HCT116 (cell line): Measurements from ENCODE around the gene TRERF1. TPM values are rescaled to one million over a fixed set of nuclear protein-coding genes. Genes with fewer than 3 reads are reported as not detected.

Source experiments
- ATAC-seq: fragments of 200-7000 bp; cut with Tn5 transposase; 2 replicates; pipeline ENCODE4 v1.9.1; 2020; ENCODE audit warnings: mild to moderate bottlenecking, moderate library complexity
- BruUV-seq: library from RNA; stranded (reverse); fragments of 400-500 nt; replicated peaks from 2 replicates; lab custom pipeline; 2021; lab: Mats Ljungman, UMichigan
- CTCF ChIA-PET: fragments of 300-600 bp; sonication (Branson Sonifier 250); formaldehyde crosslinking; loops from one replicate; lab custom pipeline; 2021; ENCODE audit warnings: antibody characterized with exemption; lab: Charles Lee
- POLR2A ChIA-PET: fragments of 300-600, 350-600 bp; sonication (Branson Sonifier 250); formaldehyde crosslinking; loops from one replicate; lab custom pipeline; 2021; ENCODE audit warnings: antibody characterized with exemption; lab: Charles Lee
- RAD21 ChIA-PET, 2 experiments: fragments of 300-600 bp; sonication (Branson Sonifier 250); formaldehyde crosslinking; loops; one replicate each; lab custom pipeline; 2023; ENCODE audit warnings: low total read pairs in 2 of 2; ENCODE audit not compliant: uncharacterized antibody in 2 of 2, unreplicated experiment in 2 of 2, low non-redundant PET in 1 of 2; lab: Charles Lee
- DNase-seq: peaks from one replicate; pipeline ENCODE4 v3.0.0-alpha.2; 2010; ENCODE audit warnings: low read depth, low spot score
- H2AFZ ChIP-seq: fragments of 200-600 bp; shearing (Covaris generic), sonication (generic); 2 replicates; pipeline ENCODE4 v1.6.1; 2017; ENCODE audit warnings: low read depth, mixed run types, mixed read lengths, antibody characterized with exemption, low read length; ENCODE audit not compliant: poor library complexity, severe bottlenecking
- H3K27ac ChIP-seq: 2 replicates; pipeline ENCODE4 v1.5.1; 2012; ENCODE audit warnings: low read depth, low read length
- H3K27me3 ChIP-seq: fragments of 200-600 bp; sonication (generic); 2 replicates; pipeline ENCODE4 v1.6.1; 2016; ENCODE audit warnings: mixed run types, low read length, mixed read lengths; ENCODE audit not compliant: insufficient read depth
- H3K36me3 ChIP-seq, 2 experiments: fragments of 200-500 bp in 1 of 2; fragments of 200-600 bp in 1 of 2; sonication (Bioruptor generic) in 1 of 2; sonication (generic) in 1 of 2; 2 replicates each; pipeline versions ENCODE4 v1.5.1 to v1.6.1; 2014 to 2016; ENCODE audit warnings: low read length in 2 of 2, inconsistent platforms in 1 of 2, mixed read lengths in 1 of 2, mixed run types in 1 of 2; ENCODE audit not compliant: insufficient read depth in 2 of 2, control insufficient read depth in 1 of 2
- H3K4me1 ChIP-seq, 2 experiments: fragments of 200-600 bp in 1 of 2; sonication (generic) in 1 of 2; 2 replicates each; pipeline versions ENCODE4 v1.5.1 to v1.6.1; 2012 to 2017; ENCODE audit warnings: low read length in 2 of 2, inconsistent platforms in 1 of 2, mild to moderate bottlenecking in 1 of 2, mixed read lengths in 1 of 2, mixed run types in 1 of 2, moderate library complexity in 1 of 2; ENCODE audit not compliant: insufficient read depth in 2 of 2, control insufficient read depth in 1 of 2
- H3K4me2 ChIP-seq: fragments of 200-600 bp; sonication (generic); 2 replicates; pipeline ENCODE4 v1.6.1; 2017; ENCODE audit warnings: mixed run types, low read length, mixed read lengths
- H3K4me3 ChIP-seq, 2 experiments: fragments of 200-600 bp in 1 of 2; sonication (generic) in 1 of 2; replicated peaks in 1 of 2; 2 replicates each; pipeline ENCODE4 v1.5.1; 2011 to 2016; ENCODE audit warnings: low read length in 2 of 2, control low read depth in 1 of 2, low read depth in 1 of 2, mild to moderate bottlenecking in 1 of 2, mixed read lengths in 1 of 2, mixed run types in 1 of 2
- H3K79me2 ChIP-seq: fragments of 200-600 bp; sonication (generic); 2 replicates; pipeline ENCODE4 v1.6.1; 2017; ENCODE audit warnings: mild to moderate bottlenecking, mixed run types, low read length, moderate library complexity, mixed read lengths; ENCODE audit not compliant: insufficient read depth
- H3K9ac ChIP-seq: fragments of 200-600 bp; sonication (generic); 2 replicates; pipeline ENCODE4 v1.6.1; 2016; ENCODE audit warnings: low read length, mixed read lengths
- H3K9me2 ChIP-seq: fragments of 200-600 bp; sonication (generic), shearing (Covaris generic); 2 replicates; pipeline ENCODE4 v1.6.1; 2017; ENCODE audit warnings: mixed run types, mild to moderate bottlenecking, moderate library complexity; ENCODE audit not compliant: insufficient read depth
- H3K9me3 ChIP-seq, 2 experiments: fragments of 200-500 bp in 1 of 2; fragments of 200-600 bp in 1 of 2; sonication (Bioruptor generic) in 1 of 2; sonication (generic) in 1 of 2; 2 replicates each; pipeline ENCODE4 v1.6.1; 2014 to 2017; ENCODE audit warnings: low read length in 2 of 2, mixed read lengths in 2 of 2, inconsistent platforms in 1 of 2, low read depth in 1 of 2, mild to moderate bottlenecking in 1 of 2, mixed run types in 1 of 2, moderate library complexity in 1 of 2; ENCODE audit not compliant: control insufficient read depth in 1 of 2, insufficient read depth in 1 of 2
- H4K20me1 ChIP-seq: fragments of 200-600 bp; sonication (generic), shearing (Covaris generic); 2 replicates; pipeline ENCODE4 v1.6.1; 2017; ENCODE audit warnings: mixed run types, mild to moderate bottlenecking, moderate library complexity; ENCODE audit not compliant: insufficient read depth
- CBX3 ChIP-seq: IDR thresholded peaks from 2 replicates; pipeline ENCODE4 v1.6.1; 2012; ENCODE audit warnings: low read depth
- EZH2phosphoT487 ChIP-seq: fragments of 200-600 bp; IDR thresholded peaks from 2 replicates; pipeline ENCODE4 v1.6.1; 2018; ENCODE audit warnings: antibody characterized with exemption, borderline replicate concordance
- FOSL1 ChIP-seq: IDR thresholded peaks from 2 replicates; pipeline ENCODE4 v1.6.1; 2012; ENCODE audit warnings: low read depth
- JUND ChIP-seq: IDR thresholded peaks from 2 replicates; pipeline ENCODE4 v1.6.1; 2012
- SIN3A ChIP-seq: IDR thresholded peaks from 2 replicates; pipeline ENCODE4 v1.6.1; 2012; ENCODE audit warnings: low read depth
- SRF ChIP-seq: IDR thresholded peaks from 2 replicates; pipeline ENCODE4 v1.6.1; 2012; ENCODE audit warnings: low read depth
- TCF7L2 ChIP-seq: IDR thresholded peaks from 2 replicates; pipeline ENCODE4 v1.7.0; 2011; ENCODE audit warnings: borderline replicate concordance, inconsistent platforms; ENCODE audit not compliant: insufficient read depth, insufficient read length; ENCODE audit errors: extremely low read depth
- ZNF274 ChIP-seq: fragments of 200-500 bp; sonication (Bioruptor generic); IDR thresholded peaks from 2 replicates; pipeline ENCODE4 v1.6.1; 2014; ENCODE audit warnings: mild to moderate bottlenecking, low read depth, low read length, inconsistent platforms
- intact Hi-C: fragments of 100-400 bp; cut with micrococcal nuclease; formaldehyde crosslinking; loops from 2 replicates; pipeline ENCODE4 v1.10.0; 2022
- total RNA-seq: library from RNA; stranded (reverse); gene quantifications from one replicate; pipeline ENCODE4 v1.2.1, GENCODE V29; 2021; ENCODE audit not compliant: unreplicated experiment
- TF ChIP-seq, protein P1 (sequence below): IDR thresholded peaks from 2 replicates; pipeline ENCODE4 v1.6.1; 2012

The TRERF1 gene
- total RNA-seq, 1 experiment from 2014 or later: 12.4 TPM

GRCh38 chr6:42179261-42179944 is 272.3 kb downstream of the TRERF1 start (continued):
- TF ChIP-seq, protein P1, sequence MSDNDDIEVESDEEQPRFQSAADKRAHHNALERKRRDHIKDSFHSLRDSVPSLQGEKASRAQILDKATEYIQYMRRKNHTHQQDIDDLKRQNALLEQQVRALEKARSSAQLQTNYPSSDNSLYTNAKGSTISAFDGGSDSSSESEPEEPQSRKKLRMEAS: no peak
- TF ChIP-seq JUND (no peak), ZNF274 (no peak)

DNA sequence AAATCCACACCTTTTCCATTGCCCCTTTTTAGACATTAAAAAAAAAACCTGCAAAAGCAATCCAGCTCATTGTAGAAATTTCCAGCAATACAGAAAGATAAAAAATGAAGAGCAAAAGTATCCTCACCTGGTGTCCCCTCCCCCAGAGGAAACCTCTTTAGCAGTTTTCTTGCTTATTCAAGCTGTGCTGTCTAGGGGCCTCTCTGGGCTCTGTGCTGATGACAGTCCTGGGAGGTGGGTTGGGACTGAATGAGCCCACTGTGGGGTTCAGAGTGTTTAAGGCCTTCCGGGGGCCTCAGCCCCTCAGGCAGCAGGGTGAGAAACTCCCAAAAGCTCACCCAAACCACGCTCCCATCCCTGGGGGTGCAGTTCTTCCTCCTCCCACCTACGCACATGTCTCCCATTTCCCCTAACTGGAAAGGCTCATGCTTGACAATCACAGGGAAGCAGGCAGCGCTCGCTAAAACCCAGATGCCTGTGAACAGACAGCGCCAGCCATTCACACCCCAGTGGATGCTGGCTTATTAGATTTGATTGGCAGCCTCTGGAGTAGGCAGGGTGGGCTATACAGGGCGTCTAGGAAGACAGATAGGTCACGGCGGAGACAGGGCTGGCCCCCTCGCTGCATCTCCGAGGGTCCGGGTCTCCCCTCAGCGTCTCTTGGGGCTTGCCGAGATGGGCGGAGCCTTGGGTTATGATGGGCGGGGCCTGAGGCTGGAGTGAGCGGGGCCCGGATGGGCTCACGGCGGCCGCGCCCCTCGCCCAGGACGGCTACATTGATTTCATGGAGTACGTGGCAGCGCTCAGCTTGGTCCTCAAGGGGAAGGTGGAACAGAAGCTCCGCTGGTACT is 274.0 kb downstream of the TRERF1 start:
- H3K9me3 ChIP-seq: no peaks in the 10 kb centered on the region
- ChIA-PET POLR2A (no interaction called here), CTCF (no interaction called here), RAD21 (no interaction called here)
- H3K4me3 ChIP-seq: no peak overlapping the region
- no peak overlapping the region for H2AFZ ChIP-seq
- BruUV-seq: no TSS peak
- H3K4me2 ChIP-seq: no peak overlapping the region
- no peak overlapping the region for H3K9ac ChIP-seq
- DNase-seq: no peak
- intact Hi-C loops: no loop called here
- no peaks in the 10 kb centered on the region for H3K27me3 ChIP-seq
- H4K20me1 ChIP-seq: no peaks in the 10 kb centered on the region
- TF ChIP-seq FOSL1 (no peak), CBX3 (no peak), EZH2phosphoT487 (no peak), SRF (no peak), SIN3A (no peak), ZNF274 (no peak), TCF7L2 (no peak)
- H3K9me2 ChIP-seq: no peaks in the 10 kb centered on the region
- ATAC-seq: no peak
- no peaks in the 10 kb centered on the region for H3K36me3 ChIP-seq
- no peaks in the 10 kb centered on the region for H3K79me2 ChIP-seq
- H3K27ac ChIP-seq: no peak overlapping the region
- H3K4me1 ChIP-seq: peaks cover 0 to 4% of the 10 kb centered on the region in 2 experiments; a peak in 1 of 4 replicates
